ENCODE data around the gene NIP7. TPM values are rescaled to one million over a fixed set of nuclear protein-coding genes. Genes with fewer than 3 reads are reported as not detected.

NIP7 gene
- total RNA-seq, 6 experiments from 2014 or later: 34.7 to 43.5 (median 37.1) TPM

DNA sequence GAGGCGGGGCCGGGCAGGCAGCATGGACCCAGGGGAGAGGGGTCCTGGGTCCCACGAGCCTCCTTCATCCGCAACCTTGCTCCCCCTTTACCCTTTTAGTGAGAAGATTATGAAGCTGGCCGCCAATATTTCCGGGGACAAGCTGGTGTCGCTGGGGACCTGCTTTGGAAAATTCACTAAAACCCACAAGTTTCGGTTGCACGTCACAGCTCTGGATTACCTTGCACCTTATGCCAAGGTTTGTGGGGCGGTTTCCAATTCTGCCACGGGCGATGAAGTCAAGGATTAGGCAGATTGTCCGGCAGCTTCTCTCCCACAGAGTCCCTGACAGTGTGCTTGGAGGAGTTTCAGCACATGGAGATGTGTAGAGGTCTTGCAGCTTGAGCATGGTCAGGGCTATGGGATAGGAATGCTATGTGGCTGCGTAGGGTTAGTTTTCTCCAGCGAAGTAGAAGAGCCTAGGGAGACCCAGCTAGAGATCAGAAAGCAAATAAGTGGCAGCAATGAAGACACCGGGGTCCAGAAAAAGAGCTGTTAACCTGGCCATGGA lies 598 bp downstream of the NIP7 start:
- TF ChIP-seq, protein P1, sequence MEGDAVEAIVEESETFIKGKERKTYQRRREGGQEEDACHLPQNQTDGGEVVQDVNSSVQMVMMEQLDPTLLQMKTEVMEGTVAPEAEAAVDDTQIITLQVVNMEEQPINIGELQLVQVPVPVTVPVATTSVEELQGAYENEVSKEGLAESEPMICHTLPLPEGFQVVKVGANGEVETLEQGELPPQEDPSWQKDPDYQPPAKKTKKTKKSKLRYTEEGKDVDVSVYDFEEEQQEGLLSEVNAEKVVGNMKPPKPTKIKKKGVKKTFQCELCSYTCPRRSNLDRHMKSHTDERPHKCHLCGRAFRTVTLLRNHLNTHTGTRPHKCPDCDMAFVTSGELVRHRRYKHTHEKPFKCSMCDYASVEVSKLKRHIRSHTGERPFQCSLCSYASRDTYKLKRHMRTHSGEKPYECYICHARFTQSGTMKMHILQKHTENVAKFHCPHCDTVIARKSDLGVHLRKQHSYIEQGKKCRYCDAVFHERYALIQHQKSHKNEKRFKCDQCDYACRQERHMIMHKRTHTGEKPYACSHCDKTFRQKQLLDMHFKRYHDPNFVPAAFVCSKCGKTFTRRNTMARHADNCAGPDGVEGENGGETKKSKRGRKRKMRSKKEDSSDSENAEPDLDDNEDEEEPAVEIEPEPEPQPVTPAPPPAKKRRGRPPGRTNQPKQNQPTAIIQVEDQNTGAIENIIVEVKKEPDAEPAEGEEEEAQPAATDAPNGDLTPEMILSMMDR (IDR thresholded peaks at IDR 0.05): no peak
- Mint-ChIP-seq H3K4me1 (ENCODE audit: low read depth) (peaks cover 29% of the 10 kb centered on the region), H3K36me3 (ENCODE audit: low read depth) (peaks cover 31% of the 10 kb centered on the region)

DNA sequence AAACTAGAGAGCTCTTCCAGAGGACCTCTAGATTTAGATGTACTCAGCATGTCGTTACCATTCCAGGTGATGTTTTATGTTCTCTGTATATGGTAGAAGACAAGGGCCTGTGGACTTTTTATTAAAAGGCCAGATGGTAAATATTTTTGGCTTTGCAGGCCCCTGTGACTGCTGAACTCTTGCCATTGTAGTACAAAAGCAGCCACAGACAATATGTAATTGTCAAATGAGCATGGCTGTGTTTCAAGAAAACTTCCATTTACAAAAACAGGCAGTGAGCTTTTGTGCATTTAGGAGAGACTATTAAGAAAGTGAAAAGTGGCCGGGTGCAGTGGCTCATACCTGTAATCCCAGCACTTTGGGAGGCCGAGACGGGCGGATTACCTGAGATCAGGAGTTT lies 4.6 kb downstream of the NIP7 start:
- H3K27ac Mint-ChIP-seq: no peak overlapping the region
- peaks cover 20% of the 10 kb centered on the region for H3K36me3 Mint-ChIP-seq (ENCODE audit: low read depth)
- no peak overlapping the region for H3K4me3 Mint-ChIP-seq
- H3K4me1 Mint-ChIP-seq (ENCODE audit: low read depth): peaks cover 23% of the 10 kb centered on the region
- H3K9me3 Mint-ChIP-seq: no peaks in the 10 kb centered on the region
- TF ChIP-seq, protein P1 (IDR thresholded peaks at IDR 0.05): no peak
- no peaks in the 10 kb centered on the region; the same call in 1 of the 2 replicates for H3K27me3 Mint-ChIP-seq (ENCODE audit: insufficient read depth)
- no peak for DNase-seq

More for the DNA sequence above, 598 bp downstream of the NIP7 start:
- Mint-ChIP-seq H3K27ac (peak overlapping the region; percentile 94), H3K9me3 (no peaks in the 10 kb centered on the region), H3K27me3 (ENCODE audit: insufficient read depth) (peaks cover 2% of the 10 kb centered on the region; the same call in 1 of the 2 replicates), H3K4me3 (peak overlapping the region; percentile 97)
- DNase-seq: no peak

DNA sequence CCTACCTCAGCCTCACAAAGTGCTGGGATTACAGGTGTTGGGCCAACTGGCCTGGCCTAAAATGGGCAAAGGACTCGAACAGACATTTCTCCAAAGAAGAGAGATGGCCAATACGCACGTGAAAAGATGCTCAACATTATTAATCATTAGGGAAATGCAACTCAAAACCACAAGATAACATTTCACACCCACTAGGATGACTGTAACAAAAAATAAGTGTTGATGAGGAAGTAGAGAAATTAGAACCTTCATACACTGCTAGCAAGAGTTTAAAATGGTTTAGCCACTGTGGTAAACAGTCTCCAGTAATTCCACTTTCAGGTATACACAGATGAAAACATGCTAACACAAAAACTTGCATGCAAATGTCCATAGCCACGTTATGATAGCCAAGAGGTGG lies 6.4 kb downstream of the NIP7 start:
- TF ChIP-seq, protein P1 (IDR thresholded peaks at IDR 0.05): no peak
- Mint-ChIP-seq H3K27me3 (ENCODE audit: insufficient read depth) (no peaks in the 10 kb centered on the region; the same call in 1 of the 2 replicates), H3K9me3 (no peaks in the 10 kb centered on the region)

DNA sequence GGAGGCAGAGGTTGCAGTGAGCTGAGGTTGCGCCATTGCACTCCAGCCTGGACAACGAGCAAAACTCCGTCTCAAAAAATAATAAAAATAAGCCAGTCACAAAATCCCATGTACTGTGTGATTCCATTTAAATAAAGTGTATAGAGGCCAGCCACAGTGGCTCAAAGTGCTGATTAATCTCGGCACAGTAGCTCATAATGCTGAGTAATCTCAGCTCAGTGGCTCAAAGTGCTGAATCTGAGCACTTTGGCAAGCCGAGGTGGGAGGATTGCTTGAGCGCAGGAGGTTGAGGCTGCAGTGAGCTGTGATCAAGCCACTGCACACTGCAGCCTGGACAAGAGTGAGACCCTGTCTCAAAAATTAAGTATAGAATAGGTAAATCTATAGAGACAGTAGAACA lies 7.1 kb downstream of the NIP7 start:
- no peaks in the 10 kb centered on the region; the same call in 1 of the 2 replicates for H3K27me3 Mint-ChIP-seq (ENCODE audit: insufficient read depth)
- no peaks in the 10 kb centered on the region for H3K9me3 Mint-ChIP-seq
- no peak overlapping the region for H3K4me3 Mint-ChIP-seq
- DNase-seq: no peak
- H3K27ac Mint-ChIP-seq: no peak overlapping the region
- H3K36me3 Mint-ChIP-seq (ENCODE audit: low read depth): peaks cover 9% of the 10 kb centered on the region; the same call in 1 of the 2 replicates
- peaks cover 6% of the 10 kb centered on the region; the same call in 1 of the 2 replicates for H3K4me1 Mint-ChIP-seq (ENCODE audit: low read depth)
- TF ChIP-seq, protein P1 (IDR thresholded peaks at IDR 0.05): no peak

More for the DNA sequence above, 6.4 kb downstream of the NIP7 start:
- Mint-ChIP-seq H3K36me3 (ENCODE audit: low read depth) (peaks cover 9% of the 10 kb centered on the region; the same call in 1 of the 2 replicates), H3K27ac (no peak overlapping the region; the same call in 1 of the 2 replicates), H3K4me3 (no peak overlapping the region), H3K4me1 (ENCODE audit: low read depth) (peaks cover 14% of the 10 kb centered on the region)
- DNase-seq: no peak

DNA sequence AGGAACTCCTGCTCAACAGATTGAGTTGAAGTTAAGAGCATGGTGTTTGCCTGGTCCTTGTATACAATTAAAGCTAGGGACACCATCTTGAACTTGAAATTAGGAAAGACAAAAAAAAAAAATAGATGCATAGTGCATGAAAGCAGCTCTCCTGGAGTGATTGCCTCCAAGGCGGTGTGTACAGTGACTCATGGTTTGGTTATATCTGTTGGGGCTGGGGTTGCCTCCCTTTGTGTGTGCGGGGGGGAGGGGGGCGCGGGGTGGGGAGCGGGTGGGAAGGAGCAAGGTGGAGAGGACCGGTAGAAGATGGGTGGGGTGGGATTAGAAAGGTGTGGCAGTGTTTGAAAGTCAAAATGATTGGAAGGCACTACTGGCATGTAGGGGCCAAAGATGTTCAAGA lies 8.7 kb downstream of the NIP7 start:
- Mint-ChIP-seq H3K4me1 (ENCODE audit: low read depth) (peaks cover 6% of the 10 kb centered on the region; the same call in 1 of the 2 replicates), H3K4me3 (no peak overlapping the region), H3K27me3 (ENCODE audit: insufficient read depth) (no peaks in the 10 kb centered on the region; the same call in 1 of the 2 replicates), H3K9me3 (no peaks in the 10 kb centered on the region), H3K36me3 (ENCODE audit: low read depth) (peaks cover 9% of the 10 kb centered on the region; the same call in 1 of the 2 replicates), H3K27ac (no peak overlapping the region)
- no peak for DNase-seq
- TF ChIP-seq, protein P1 (IDR thresholded peaks at IDR 0.05): no peak
